Heart left ventricle (tissue), 13 donors: ENCODE data around the gene AURKAIP1.

Experiments used
- POLR2A ChIP-seq, 2 donors: fragments of 450-650 bp; IDR thresholded peaks; one replicate each; pipeline ENCODE4 v1.6.1; 2017; ENCODE audit warnings: antibody characterized with exemption in 2 of 2, mild to moderate bottlenecking in 2 of 2, moderate library complexity in 2 of 2
- TF ChIP-seq, protein P1 (sequence below), 12 donors: fragments of 200-600 bp; sonication (generic) in 4 of 12; IDR thresholded peaks; one replicate each; pipeline versions ENCODE4 v1.5.0 to v1.8.0; 2018 to 2022; ENCODE audit warnings: antibody characterized with exemption in 12 of 12, mild to moderate bottlenecking in 5 of 12
- donor health status: ischemic (EF 13 %, LVEDD 7.1; RV severe dilation, severe dysfunction).
- donor health status: DM: no; HTN: yes; CAD: no.
- donor health status: DM: no; HTN: no; CAD: no.
- donor health status: ischemic (EF 25% LVEDD 6.9; RV normal size, moderate dysfunction).
- donor health status: ischemic (EF 25% LVEDD 5.7; RV mildly dilated, moderate dysfunction).
- donor health status: ischemic (EF 35%, LVEDD 5.7; RV mildly dilated, moderate dysfunction).
- donor health status: nonischemic (EF 11% LVEDD 7.7; RV severe dilation, severe dysfunction).
- donor health status: DM: yes; HTN: yes; CAD: no.
- donor health status: PGD.
- donor health status: ischemic (EF 29% LVEDD 5.4; RV normal size, mild dysfunction).
- donor health status: nonischemic (EF 23%, LVEDD 6.1; RV moderate dilation, normal function).

DNA sequence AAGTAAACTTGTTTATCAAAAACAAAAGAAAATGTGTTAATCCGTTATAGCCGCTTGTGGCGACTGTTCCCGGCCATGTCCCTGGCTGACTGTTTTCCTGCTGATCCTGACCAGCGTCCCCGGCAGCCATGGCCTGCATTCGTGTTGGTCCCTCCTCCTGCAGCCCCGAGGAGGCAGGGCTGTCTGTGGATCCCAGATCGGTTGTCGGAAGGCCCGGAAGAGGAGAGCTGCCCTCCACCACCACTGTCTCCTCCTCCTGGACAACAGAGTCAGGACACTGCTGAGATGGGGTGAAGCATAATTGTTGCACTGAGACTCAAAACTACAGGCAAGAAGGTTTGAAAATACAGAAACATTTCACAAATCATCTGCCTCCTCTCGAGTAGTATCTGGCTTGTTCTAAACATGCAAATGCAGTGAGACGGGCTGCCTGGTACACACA lies 13.0 kb downstream of the AURKAIP1 start:
- TF ChIP-seq POLR2A (IDR thresholded peaks at IDR 0.05): no peak
- TF ChIP-seq, protein P1, sequence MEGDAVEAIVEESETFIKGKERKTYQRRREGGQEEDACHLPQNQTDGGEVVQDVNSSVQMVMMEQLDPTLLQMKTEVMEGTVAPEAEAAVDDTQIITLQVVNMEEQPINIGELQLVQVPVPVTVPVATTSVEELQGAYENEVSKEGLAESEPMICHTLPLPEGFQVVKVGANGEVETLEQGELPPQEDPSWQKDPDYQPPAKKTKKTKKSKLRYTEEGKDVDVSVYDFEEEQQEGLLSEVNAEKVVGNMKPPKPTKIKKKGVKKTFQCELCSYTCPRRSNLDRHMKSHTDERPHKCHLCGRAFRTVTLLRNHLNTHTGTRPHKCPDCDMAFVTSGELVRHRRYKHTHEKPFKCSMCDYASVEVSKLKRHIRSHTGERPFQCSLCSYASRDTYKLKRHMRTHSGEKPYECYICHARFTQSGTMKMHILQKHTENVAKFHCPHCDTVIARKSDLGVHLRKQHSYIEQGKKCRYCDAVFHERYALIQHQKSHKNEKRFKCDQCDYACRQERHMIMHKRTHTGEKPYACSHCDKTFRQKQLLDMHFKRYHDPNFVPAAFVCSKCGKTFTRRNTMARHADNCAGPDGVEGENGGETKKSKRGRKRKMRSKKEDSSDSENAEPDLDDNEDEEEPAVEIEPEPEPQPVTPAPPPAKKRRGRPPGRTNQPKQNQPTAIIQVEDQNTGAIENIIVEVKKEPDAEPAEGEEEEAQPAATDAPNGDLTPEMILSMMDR (IDR thresholded peaks at IDR 0.05): peak in 2 of 12 donors; percentile 13 to 26
